NOMO-1 treated with DMSO at 0.1 percent for 48 hours (cell line): ENCODE results near the gene HOXB2.
A peak's percentile ranks its signal among the peaks of the same experiment; 100 is the strongest.

Source experiments
- DNase-seq: peaks from one replicate; lab custom pipeline; 2025; ENCODE audit not compliant: unreplicated experiment; lab: John Stamatoyannopoulos, UW

The HOXB2 gene

GRCh38 chr17:48545022-48545375 lies at the start of gene HOXB2:
Gene HOXB2 (minus strand): TSS chr17:48545109. CDS start chr17:48544911, 198 bp downstream.
- no peak for DNase-seq

- peak; percentile 71 for DNase-seq
Observed at GRCh38 chr17:48593840-48594537, 49.1 kb upstream of the HOXB2 start.

- peak; percentile 20 for DNase-seq
Observed at GRCh38 chr17:48593126-48593829, 48.4 kb upstream of the HOXB2 start, which contains the start of gene HOXB5. Gene HOXB5 (minus strand): TSS chr17:48593779. CDS start chr17:48593682, 97 bp downstream.

- no peak for DNase-seq
Observed at GRCh38 chr17:48592577-48592976, 47.7 kb upstream of the HOXB2 start.

GRCh38 chr17:48592057-48592514 lies 47.2 kb upstream of the HOXB2 start:
- no peak for DNase-seq

GRCh38 chr17:48591255-48592056 lies 46.5 kb upstream of the HOXB2 start:
- DNase-seq, result no peak

- no peak for DNase-seq
Observed at GRCh38 chr17:48590607-48591161, 45.8 kb upstream of the HOXB2 start.

- no peak for DNase-seq
Observed at GRCh38 chr17:48589831-48590606, 45.1 kb upstream of the HOXB2 start, which contains the start of gene HOXB3. Gene HOXB3 (minus strand): TSS chr17:48590241. CDS start chr17:48552474, 37,767 bp downstream.

GRCh38 chr17:48589060-48589830 lies 44.3 kb upstream of the HOXB2 start:
- no peak for DNase-seq

GRCh38 chr17:48588528-48588927 lies 43.6 kb upstream of the HOXB2 start:
- no peak for DNase-seq

- no peak for DNase-seq
Observed at GRCh38 chr17:48588074-48588415, 43.1 kb upstream of the HOXB2 start.

GRCh38 chr17:48587276-48588073 lies 42.6 kb upstream of the HOXB2 start:
- DNase-seq, result no peak

GRCh38 chr17:48586355-48587258 lies 41.7 kb upstream of the HOXB2 start:
- no peak for DNase-seq

GRCh38 chr17:48584223-48584741 lies 39.4 kb upstream of the HOXB2 start:
- no peak for DNase-seq

- no peak for DNase-seq
Observed at GRCh38 chr17:48583708-48584222, 38.9 kb upstream of the HOXB2 start.

- no peak for DNase-seq
Observed at GRCh38 chr17:48582750-48583069, 37.8 kb upstream of the HOXB2 start.

- DNase-seq, result no peak
Observed at GRCh38 chr17:48579760-48580554, 35.0 kb upstream of the HOXB2 start.
